Smooth muscle cell (in vitro differentiated cells): ENCODE results near the gene PHYH. TPM values are rescaled to one million over a fixed set of nuclear protein-coding genes. Genes with fewer than 3 reads are reported as not detected.
"Not testable (repeated sequence)": the region's sequence is repeated elsewhere in the genome, so short reads cannot be mapped to it uniquely, and the experiment has no call there.

Experiments used
- DNase-seq: peaks from one replicate; lab custom pipeline; 2025; ENCODE audit not compliant: unreplicated experiment; lab: John Stamatoyannopoulos, UW
- H2AFZ ChIP-seq: fragments of 200-600 bp; sonication (generic); 2 replicates; pipeline ENCODE4 v1.6.0; 2016; ENCODE audit warnings: antibody characterized with exemption, low read depth, mild to moderate bottlenecking
- H3F3A ChIP-seq: fragments of 200-600 bp; sonication (generic); 2 replicates; pipeline ENCODE4 v1.6.0; 2017; ENCODE audit warnings: antibody characterized with exemption, low read depth
- H3K27ac ChIP-seq: fragments of 200-600 bp; sonication (generic); 2 replicates; pipeline ENCODE4 v1.5.1; 2016; ENCODE audit warnings: low read depth, mild to moderate bottlenecking
- H3K27me3 ChIP-seq: fragments of 200-600 bp; sonication (generic); 2 replicates; pipeline ENCODE4 v1.6.1; 2016; ENCODE audit warnings: low read depth, mild to moderate bottlenecking
- H3K36me3 ChIP-seq: fragments of 200-600 bp; sonication (generic); 2 replicates; pipeline ENCODE4 v1.5.1; 2016; ENCODE audit warnings: low read depth
- H3K4me1 ChIP-seq: fragments of 200-600 bp; sonication (generic); 2 replicates; pipeline ENCODE4 v1.5.1; 2016; ENCODE audit warnings: low read depth
- H3K4me2 ChIP-seq: fragments of 200-600 bp; sonication (generic); 2 replicates; pipeline ENCODE4 v1.6.0; 2016; ENCODE audit warnings: mild to moderate bottlenecking
- H3K4me3 ChIP-seq: fragments of 200-600 bp; sonication (generic); 2 replicates; pipeline ENCODE4 v1.5.1; 2016; ENCODE audit warnings: mild to moderate bottlenecking
- H3K79me2 ChIP-seq: fragments of 200-600 bp; sonication (generic); 2 replicates; pipeline ENCODE4 v1.6.0; 2016; ENCODE audit warnings: low read depth, mild to moderate bottlenecking
- H3K9ac ChIP-seq: fragments of 200-600 bp; sonication (generic); 2 replicates; pipeline ENCODE4 v1.6.0; 2016; ENCODE audit warnings: low read depth
- H3K9me3 ChIP-seq: fragments of 200-600 bp; sonication (generic); replicated peaks from 2 replicates; pipeline ENCODE4 v1.5.1; 2016; ENCODE audit warnings: low read depth
- H4K20me1 ChIP-seq: fragments of 200-600 bp; sonication (generic); 2 replicates; pipeline ENCODE4 v1.6.0; 2016; ENCODE audit warnings: low read depth
- WGBS: methylation state at CpG from one replicate; pipeline ENCODE4 v1.1.7; 2016; ENCODE audit warnings: low lambda C conversion rate; 5-methylcytosine and 5-hydroxymethylcytosine counted together
- polyA plus RNA-seq: library from polyadenylated mRNA; unstranded; fragments of >200 nt; fragmentation: Nextera tagmentation; extraction: Ambion mirVana; gene quantifications from 2 replicates; pipeline ENCODE4 v1.2.1, GENCODE V29; 2016
- total RNA-seq: library from RNA; depleted of rRNA; stranded (reverse); fragments of >200 nt; gene quantifications from 2 replicates; pipeline ENCODE4 v1.2.3, GENCODE V29; 2014
- TF ChIP-seq, protein P1 (sequence below): fragments of 200-600 bp; sonication (generic); IDR thresholded peaks from 2 replicates; pipeline ENCODE4 v1.5.1; 2017; ENCODE audit warnings: borderline replicate concordance, mild to moderate bottlenecking, antibody characterized with exemption; ENCODE audit not compliant: insufficient read depth, poor library complexity, severe bottlenecking

Gene PHYH
- total and polyA plus RNA-seq, 2 experiments from 2014 or later = 14.4 to 27.5 TPM

DNA sequence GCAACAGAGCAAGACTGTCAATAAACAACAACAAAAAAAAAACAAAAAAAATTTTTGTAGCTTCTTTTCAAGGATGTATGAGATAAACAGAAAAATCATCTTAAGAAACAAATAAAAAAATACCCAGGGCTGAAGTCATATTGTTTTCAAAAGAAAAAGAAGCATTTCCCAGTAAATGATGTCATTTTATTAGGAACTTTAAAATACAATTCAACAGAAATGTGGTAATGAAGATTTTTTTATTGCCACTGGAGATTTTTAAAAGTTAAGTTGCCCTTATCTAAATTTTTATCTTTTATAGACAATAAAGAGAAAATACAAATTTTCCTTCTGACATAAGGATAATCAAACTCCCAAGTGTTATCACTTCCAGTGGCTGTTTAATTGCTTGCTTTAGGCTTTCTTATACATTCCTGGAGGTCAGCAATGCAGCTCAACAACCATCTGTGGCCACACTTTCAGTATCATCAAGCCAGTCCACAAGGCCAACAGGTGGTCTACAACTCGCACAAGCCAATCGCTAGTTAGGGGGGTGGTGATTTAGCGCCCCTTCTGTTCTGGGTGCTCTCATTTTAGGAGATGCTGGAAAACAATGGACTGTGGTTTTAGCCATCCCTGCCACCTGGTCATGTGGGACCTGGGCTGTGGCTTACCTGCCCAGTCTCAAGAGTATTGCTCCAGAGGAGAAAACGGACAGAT, 37.4 kb upstream of the PHYH start:
- 98% methylated on average over 4 of the region's 4 CpGs for WGBS
- Histone ChIP-seq H3K36me3 (peaks cover 2% of the 10 kb centered on the region), H3K79me2 (peaks cover 9% of the 10 kb centered on the region), H3K4me3 (no peak overlapping the region), H3K4me2 (no peak overlapping the region), H3K27me3 (no peaks in the 10 kb centered on the region), H2AFZ (no peak overlapping the region), H3K27ac (no peak overlapping the region), H3F3A (peaks cover 6% of the 10 kb centered on the region), H3K9ac (no peak overlapping the region), H3K4me1 (no peaks in the 10 kb centered on the region), H3K9me3 (no peaks in the 10 kb centered on the region), H4K20me1 (peaks cover 32% of the 10 kb centered on the region)
- DNase-seq = no peak
- TF ChIP-seq, protein P1, sequence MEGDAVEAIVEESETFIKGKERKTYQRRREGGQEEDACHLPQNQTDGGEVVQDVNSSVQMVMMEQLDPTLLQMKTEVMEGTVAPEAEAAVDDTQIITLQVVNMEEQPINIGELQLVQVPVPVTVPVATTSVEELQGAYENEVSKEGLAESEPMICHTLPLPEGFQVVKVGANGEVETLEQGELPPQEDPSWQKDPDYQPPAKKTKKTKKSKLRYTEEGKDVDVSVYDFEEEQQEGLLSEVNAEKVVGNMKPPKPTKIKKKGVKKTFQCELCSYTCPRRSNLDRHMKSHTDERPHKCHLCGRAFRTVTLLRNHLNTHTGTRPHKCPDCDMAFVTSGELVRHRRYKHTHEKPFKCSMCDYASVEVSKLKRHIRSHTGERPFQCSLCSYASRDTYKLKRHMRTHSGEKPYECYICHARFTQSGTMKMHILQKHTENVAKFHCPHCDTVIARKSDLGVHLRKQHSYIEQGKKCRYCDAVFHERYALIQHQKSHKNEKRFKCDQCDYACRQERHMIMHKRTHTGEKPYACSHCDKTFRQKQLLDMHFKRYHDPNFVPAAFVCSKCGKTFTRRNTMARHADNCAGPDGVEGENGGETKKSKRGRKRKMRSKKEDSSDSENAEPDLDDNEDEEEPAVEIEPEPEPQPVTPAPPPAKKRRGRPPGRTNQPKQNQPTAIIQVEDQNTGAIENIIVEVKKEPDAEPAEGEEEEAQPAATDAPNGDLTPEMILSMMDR = no peak

DNA sequence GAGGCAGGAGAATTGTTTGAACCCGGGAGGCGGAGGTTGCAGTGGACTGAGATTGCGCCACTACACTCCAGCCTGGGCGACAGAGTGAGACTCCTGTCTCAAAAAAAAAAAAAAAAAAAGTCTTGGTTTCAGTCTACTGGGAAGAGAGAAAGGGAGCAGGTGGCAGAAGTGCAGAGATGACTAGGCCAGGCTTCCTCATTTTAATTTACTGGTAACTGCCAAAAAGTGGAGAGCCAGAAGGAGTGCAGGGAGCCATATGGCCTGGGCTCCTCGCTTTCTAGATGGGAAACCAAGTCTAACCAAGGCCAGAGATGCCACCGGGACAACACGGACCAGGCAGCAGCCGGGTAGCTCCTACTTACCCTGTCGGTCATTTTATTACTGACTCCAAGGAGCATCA, 36.0 kb upstream of the PHYH start:
- Histone ChIP-seq H3K4me2 (no peak overlapping the region), H3K4me3 (no peak overlapping the region), H3F3A (peaks cover 6% of the 10 kb centered on the region), H2AFZ (no peak overlapping the region), H3K36me3 (peaks cover 15% of the 10 kb centered on the region), H3K4me1 (no peaks in the 10 kb centered on the region), H3K27me3 (no peaks in the 10 kb centered on the region), H3K27ac (no peak overlapping the region), H3K9me3 (no peaks in the 10 kb centered on the region), H3K79me2 (peaks cover 7% of the 10 kb centered on the region), H4K20me1 (peaks cover 32% of the 10 kb centered on the region), H3K9ac (no peak overlapping the region)
- TF ChIP-seq, protein P1 = no peak
- WGBS = 96% methylated on average over 9 of the region's 9 CpGs
- no peak for DNase-seq

DNA sequence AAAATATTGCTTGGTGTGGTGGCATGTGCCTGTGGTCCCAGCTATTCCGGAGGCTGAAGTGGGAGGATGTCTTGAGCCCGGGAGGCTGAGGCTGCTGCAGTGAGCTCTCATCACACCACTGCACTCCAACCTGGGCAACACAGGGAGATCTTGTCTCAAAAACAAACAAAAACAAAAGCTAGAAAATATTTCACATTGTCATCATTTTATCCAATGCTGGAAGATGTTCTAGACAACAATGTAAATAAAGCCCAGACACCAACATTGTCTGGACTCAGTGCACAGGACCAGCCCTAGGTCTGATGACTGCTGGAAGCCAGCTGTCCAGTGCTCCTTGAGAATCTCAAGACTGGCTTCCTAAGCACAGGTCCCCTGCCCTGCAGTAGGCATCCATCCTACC, 34.7 kb upstream of the PHYH start:
- Histone ChIP-seq H3K36me3 (peaks cover 16% of the 10 kb centered on the region), H3K79me2 (peaks cover 5% of the 10 kb centered on the region), H3K27ac (no peak overlapping the region), H3K27me3 (no peaks in the 10 kb centered on the region), H4K20me1 (peaks cover 21% of the 10 kb centered on the region), H3K4me3 (no peak overlapping the region), H3K4me2 (no peak overlapping the region), H3K4me1 (peaks cover 3% of the 10 kb centered on the region), H3K9ac (no peak overlapping the region), H2AFZ (no peak overlapping the region), H3F3A (no peaks in the 10 kb centered on the region), H3K9me3 (no peaks in the 10 kb centered on the region)
- TF ChIP-seq, protein P1 = no peak
- WGBS = 97% methylated on average over 2 of the region's 2 CpGs
- DNase-seq = no peak

DNA sequence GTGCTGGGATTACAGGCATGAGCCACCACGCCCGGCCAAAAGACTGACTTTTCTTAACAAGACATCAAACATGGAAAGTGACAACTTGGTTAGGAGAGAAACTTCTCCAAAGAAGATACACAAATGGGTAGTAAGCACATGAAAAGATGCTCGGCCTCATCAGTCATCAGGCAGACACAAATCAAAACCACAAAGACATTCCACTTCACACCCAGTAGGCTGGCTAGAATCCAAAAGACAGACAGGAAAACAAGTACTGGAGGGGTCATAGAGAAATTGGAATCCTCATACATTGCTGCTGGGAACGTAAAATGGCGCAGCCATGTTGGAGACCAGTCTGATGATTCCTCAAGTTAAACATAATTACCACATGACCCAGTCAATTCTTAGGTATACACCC, 31.8 kb upstream of the PHYH start:
- H3K36me3 ChIP-seq = peaks cover 28% of the 10 kb centered on the region
- TF ChIP-seq, protein P1 = no peak
- H3K79me2 ChIP-seq = no peaks in the 10 kb centered on the region
- H4K20me1 ChIP-seq = no peaks in the 10 kb centered on the region
- no peaks in the 10 kb centered on the region for H3K9me3 ChIP-seq
- DNase-seq = no peak
- H3K27ac ChIP-seq = no peak overlapping the region
- H3K9ac ChIP-seq = no peak overlapping the region
- H3K4me3 ChIP-seq = no peak overlapping the region
- H3K4me2 ChIP-seq = no peak overlapping the region
- WGBS = 97% methylated on average over 5 of the region's 5 CpGs
- H3F3A ChIP-seq = no peaks in the 10 kb centered on the region
- no peaks in the 10 kb centered on the region for H3K27me3 ChIP-seq
- no peak overlapping the region for H2AFZ ChIP-seq
- peaks cover 5% of the 10 kb centered on the region for H3K4me1 ChIP-seq

DNA sequence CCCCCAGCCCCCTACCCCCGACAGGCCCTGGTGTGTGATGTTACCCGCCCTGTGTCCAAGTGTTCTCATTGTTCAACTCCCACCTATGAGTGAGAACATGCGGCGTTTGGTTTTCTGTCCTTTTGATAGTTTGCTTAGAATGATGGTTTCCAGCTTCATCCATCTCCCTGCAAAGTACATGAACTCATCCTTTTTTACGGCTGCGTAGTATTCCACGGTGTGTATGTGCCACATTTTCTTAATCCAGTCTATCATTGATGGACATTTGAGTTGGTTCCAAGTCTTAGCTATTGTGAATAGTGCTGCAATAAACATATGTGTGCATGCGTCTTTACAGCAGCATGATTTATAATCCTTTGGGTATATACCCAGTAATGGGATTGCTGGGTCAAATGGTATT, 31.1 kb upstream of the PHYH start:
- H3K36me3 ChIP-seq = peaks cover 28% of the 10 kb centered on the region
- H3K27me3 ChIP-seq, H3F3A ChIP-seq, H3K27ac ChIP-seq, H3K4me2 ChIP-seq, H3K4me1 ChIP-seq, H4K20me1 ChIP-seq, H3K79me2 ChIP-seq, H3K9me3 ChIP-seq, H3K4me3 ChIP-seq, DNase-seq, H3K9ac ChIP-seq, H2AFZ ChIP-seq: not testable (repeated sequence)
- 97% methylated on average over 8 of the region's 8 CpGs for WGBS
